GM23338 (cell line): ENCODE data around the gene KIF1A. TPM values are rescaled to one million over a fixed set of nuclear protein-coding genes. Genes with fewer than 3 reads are reported as not detected.

ENCODE experiments used
- ATAC-seq: fragments of 200-7000 bp; cut with Tn5 transposase; 3 replicates; pipeline ENCODE4 v1.9.1; 2020
- DNase-seq: peaks from one replicate; pipeline ENCODE4 v3.0.0-alpha.2; 2015; ENCODE audit warnings: low spot score
- H2AFZ ChIP-seq: fragments of 200-600 bp; sonication (generic); 2 replicates; pipeline ENCODE4 v1.8.0; 2016; ENCODE audit warnings: antibody characterized with exemption, mild to moderate bottlenecking, moderate library complexity
- H3F3A ChIP-seq: fragments of 200-600 bp; sonication (generic); replicated peaks from 2 replicates; pipeline ENCODE4 v1.8.0; 2017; ENCODE audit warnings: antibody characterized with exemption, mixed run types, low read depth
- H3K27ac ChIP-seq: fragments of 200-600 bp; sonication (generic); 2 replicates; pipeline ENCODE4 v1.6.1; 2016; ENCODE audit warnings: low read depth
- H3K27me3 ChIP-seq: fragments of 200-600 bp; sonication (generic); 2 replicates; pipeline ENCODE4 v1.8.0; 2016; ENCODE audit warnings: mild to moderate bottlenecking, mixed run types, moderate library complexity; ENCODE audit not compliant: insufficient read depth
- H3K36me3 ChIP-seq: fragments of 200-600 bp; sonication (generic); 2 replicates; pipeline ENCODE4 v1.8.0; 2016; ENCODE audit warnings: mild to moderate bottlenecking; ENCODE audit not compliant: insufficient read depth
- H3K4me1 ChIP-seq: fragments of 200-600 bp; sonication (generic); 2 replicates; pipeline ENCODE4 v1.8.0; 2016; ENCODE audit warnings: mild to moderate bottlenecking, moderate library complexity; ENCODE audit not compliant: insufficient read depth
- H3K4me2 ChIP-seq: fragments of 200-600 bp; sonication (generic); 2 replicates; pipeline ENCODE4 v1.7.1; 2017; ENCODE audit warnings: mixed run types
- H3K4me3 ChIP-seq: fragments of 200-600 bp; sonication (generic); 2 replicates; pipeline ENCODE4 v1.6.1; 2016; ENCODE audit warnings: mixed run types
- H3K79me2 ChIP-seq: fragments of 200-600 bp; sonication (generic); replicated peaks from 2 replicates; pipeline ENCODE4 v1.8.0; 2017; ENCODE audit warnings: mild to moderate bottlenecking; ENCODE audit not compliant: insufficient read depth
- H3K9me2 ChIP-seq: fragments of 200-600 bp; sonication (generic); 2 replicates; pipeline ENCODE4 v1.8.0; 2017; ENCODE audit not compliant: insufficient read depth
- H4K20me1 ChIP-seq: fragments of 200-600 bp; sonication (generic); replicated peaks from 2 replicates; pipeline ENCODE4 v1.8.0; 2017; ENCODE audit warnings: mild to moderate bottlenecking; ENCODE audit not compliant: insufficient read depth
- H3K27ac Mint-ChIP-seq: 2 replicates; pipeline ENCODE4 v1.8.0; 2020; ENCODE audit warnings: inconsistent platforms, mild to moderate bottlenecking, moderate library complexity, mixed read lengths
- H3K27me3 Mint-ChIP-seq: 3 replicates; pipeline ENCODE4 v1.8.0; 2022; ENCODE audit warnings: low read depth, mild to moderate bottlenecking, moderate library complexity, mixed read lengths, inconsistent platforms; ENCODE audit not compliant: insufficient read depth, poor library complexity
- H3K36me3 Mint-ChIP-seq: 3 replicates; pipeline ENCODE4 v1.8.0; 2021; ENCODE audit warnings: low read depth, mild to moderate bottlenecking, inconsistent platforms, moderate library complexity, mixed read lengths
- H3K4me1 Mint-ChIP-seq: 3 replicates; pipeline ENCODE4 v1.8.0; 2020; ENCODE audit warnings: mild to moderate bottlenecking, inconsistent platforms, mixed read lengths
- H3K4me3 Mint-ChIP-seq: 3 replicates; pipeline ENCODE4 v1.8.0; 2021; ENCODE audit warnings: moderate library complexity, mild to moderate bottlenecking, inconsistent platforms, mixed read lengths
- H3K9me3 Mint-ChIP-seq: 3 replicates; pipeline ENCODE4 v1.8.0; 2020; ENCODE audit warnings: moderate library complexity, mild to moderate bottlenecking, inconsistent platforms, mixed read lengths
- CREB1 ChIP-seq: fragments of 250-450 bp; sonication (Bioruptor Pico); IDR thresholded peaks from 2 replicates; pipeline ENCODE4 v1.5.0; 2020; ENCODE audit warnings: low read depth, mild to moderate bottlenecking, moderate library complexity
- ETS1 ChIP-seq: IDR thresholded peaks from 2 replicates; pipeline ENCODE4 v1.6.1; 2016; ENCODE audit warnings: antibody characterized with exemption
- EZH2 ChIP-seq: fragments of 200-600 bp; sonication (generic); IDR thresholded peaks from one replicate; pipeline ENCODE4 v1.8.0; 2017; ENCODE audit warnings: antibody characterized with exemption, mild to moderate bottlenecking, low read depth; ENCODE audit not compliant: unreplicated experiment
- EZH2phosphoT487 ChIP-seq: fragments of 200-600 bp; sonication (generic); IDR thresholded peaks from one replicate; pipeline ENCODE4 v1.8.1; 2018; ENCODE audit warnings: antibody characterized with exemption; ENCODE audit not compliant: unreplicated experiment
- JUNB ChIP-seq: IDR thresholded peaks from one replicate; pipeline ENCODE4 v1.6.1; 2016; ENCODE audit warnings: antibody characterized with exemption; ENCODE audit not compliant: unreplicated experiment
- NANOG ChIP-seq: IDR thresholded peaks from 2 replicates; pipeline ENCODE4 v1.6.1; 2016; ENCODE audit warnings: antibody characterized with exemption, borderline replicate concordance
- POLR2AphosphoS5 ChIP-seq: IDR thresholded peaks from 2 replicates; pipeline ENCODE4 v1.6.1; 2016; ENCODE audit warnings: antibody characterized with exemption, low read depth
- STAT1 ChIP-seq: IDR thresholded peaks from one replicate; pipeline ENCODE4 v1.6.1; 2016; ENCODE audit warnings: antibody characterized with exemption; ENCODE audit not compliant: unreplicated experiment
- ZNF114 ChIP-seq: fragments of 250-450 bp; sonication (Bioruptor Pico); IDR thresholded peaks from 2 replicates; pipeline ENCODE4 v1.5.0; 2020; ENCODE audit warnings: mild to moderate bottlenecking, moderate library complexity
- ZNF331 ChIP-seq: fragments of 250-450 bp; sonication (Bioruptor Pico); IDR thresholded peaks from 2 replicates; pipeline ENCODE4 v1.5.0; 2020; ENCODE audit warnings: low read depth, mild to moderate bottlenecking, moderate library complexity
- polyA plus RNA-seq: library from polyadenylated mRNA; unstranded; fragments of >200 nt; fragmentation: Nextera tagmentation; extraction: Ambion mirVana; gene quantifications from 2 replicates; pipeline ENCODE4 v1.2.1, GENCODE V29; 2016
- total RNA-seq: library from RNA; depleted of rRNA; stranded (reverse); fragments of >200 nt; shearing (Covaris generic); gene quantifications from 2 replicates; pipeline ENCODE4 v1.2.3, GENCODE V29; 2014
- TF ChIP-seq, protein P1 (sequence below): IDR thresholded peaks from one replicate; pipeline ENCODE4 v1.6.1; 2018; ENCODE audit warnings: antibody characterized with exemption; ENCODE audit not compliant: unreplicated experiment
- TF ChIP-seq, protein P2 (sequence below), 2 experiments: fragments of 200-600 bp in 1 of 2; sonication (generic) in 1 of 2; conservative IDR thresholded peaks; 2 replicates each; pipeline versions ENCODE4 v1.5.1 to v1.6.1; 2016 to 2017; ENCODE audit warnings: antibody characterized with exemption in 2 of 2, low read depth in 2 of 2, mild to moderate bottlenecking in 2 of 2, moderate library complexity in 1 of 2
- TF ChIP-seq, protein P3 (sequence below): fragments of 250-450 bp; sonication (Bioruptor Pico); IDR thresholded peaks from 2 replicates; pipeline ENCODE4 v1.5.0; 2020; ENCODE audit warnings: mild to moderate bottlenecking, moderate library complexity

The KIF1A gene
- total and polyA plus RNA-seq, 2 experiments from 2014 or later = 169 to 214 TPM

DNA sequence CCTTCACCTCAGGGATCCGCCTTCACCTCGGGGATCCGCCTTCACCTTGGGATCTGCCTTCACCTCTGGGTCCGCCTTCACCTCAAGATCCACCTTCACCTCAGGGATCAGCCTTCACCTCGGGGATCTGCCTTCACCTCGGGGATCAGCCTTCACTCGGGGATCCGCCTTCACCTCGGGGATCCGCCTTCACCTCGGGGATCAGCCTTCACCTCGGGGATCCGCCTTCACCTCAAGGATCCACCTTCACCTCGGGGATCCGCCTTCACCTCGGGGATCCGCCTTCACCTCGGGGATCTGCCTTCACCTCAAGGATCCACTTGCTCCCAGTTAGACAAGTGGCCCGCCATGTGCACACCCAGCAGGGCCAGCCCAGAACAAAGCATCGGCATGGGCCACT, 7.3 kb downstream of the KIF1A start:
- Histone ChIP-seq H3K27ac (no peak overlapping the region), H3K4me1 (0 out of 2 replicates have a peak, but pooled peaks cover 2% of the 10 kb centered on the region), H4K20me1 (peaks cover 60% of the 10 kb centered on the region), H3K36me3 (no peaks in the 10 kb centered on the region; the same call in 1 of the 2 replicates), H3K9me2 (no peaks in the 10 kb centered on the region), H3F3A (no peaks in the 10 kb centered on the region), H3K27me3 (no peaks in the 10 kb centered on the region), H2AFZ (no peak overlapping the region), H3K79me2 (peaks cover 98% of the 10 kb centered on the region), H3K4me2 (no peak overlapping the region), H3K4me3 (no peak overlapping the region)
- TF ChIP-seq STAT1 (no peak), ZNF331 (no peak), EZH2phosphoT487 (no peak), CREB1 (CRISPR knock-in tag) (no peak), NANOG (no peak), EZH2 (no peak), ZNF114 (CRISPR knock-in tag) (no peak), JUNB (no peak), POLR2AphosphoS5 (no peak), ETS1 (no peak)
- TF ChIP-seq, protein P1, sequence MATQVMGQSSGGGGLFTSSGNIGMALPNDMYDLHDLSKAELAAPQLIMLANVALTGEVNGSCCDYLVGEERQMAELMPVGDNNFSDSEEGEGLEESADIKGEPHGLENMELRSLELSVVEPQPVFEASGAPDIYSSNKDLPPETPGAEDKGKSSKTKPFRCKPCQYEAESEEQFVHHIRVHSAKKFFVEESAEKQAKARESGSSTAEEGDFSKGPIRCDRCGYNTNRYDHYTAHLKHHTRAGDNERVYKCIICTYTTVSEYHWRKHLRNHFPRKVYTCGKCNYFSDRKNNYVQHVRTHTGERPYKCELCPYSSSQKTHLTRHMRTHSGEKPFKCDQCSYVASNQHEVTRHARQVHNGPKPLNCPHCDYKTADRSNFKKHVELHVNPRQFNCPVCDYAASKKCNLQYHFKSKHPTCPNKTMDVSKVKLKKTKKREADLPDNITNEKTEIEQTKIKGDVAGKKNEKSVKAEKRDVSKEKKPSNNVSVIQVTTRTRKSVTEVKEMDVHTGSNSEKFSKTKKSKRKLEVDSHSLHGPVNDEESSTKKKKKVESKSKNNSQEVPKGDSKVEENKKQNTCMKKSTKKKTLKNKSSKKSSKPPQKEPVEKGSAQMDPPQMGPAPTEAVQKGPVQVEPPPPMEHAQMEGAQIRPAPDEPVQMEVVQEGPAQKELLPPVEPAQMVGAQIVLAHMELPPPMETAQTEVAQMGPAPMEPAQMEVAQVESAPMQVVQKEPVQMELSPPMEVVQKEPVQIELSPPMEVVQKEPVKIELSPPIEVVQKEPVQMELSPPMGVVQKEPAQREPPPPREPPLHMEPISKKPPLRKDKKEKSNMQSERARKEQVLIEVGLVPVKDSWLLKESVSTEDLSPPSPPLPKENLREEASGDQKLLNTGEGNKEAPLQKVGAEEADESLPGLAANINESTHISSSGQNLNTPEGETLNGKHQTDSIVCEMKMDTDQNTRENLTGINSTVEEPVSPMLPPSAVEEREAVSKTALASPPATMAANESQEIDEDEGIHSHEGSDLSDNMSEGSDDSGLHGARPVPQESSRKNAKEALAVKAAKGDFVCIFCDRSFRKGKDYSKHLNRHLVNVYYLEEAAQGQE = no peak
- TF ChIP-seq, protein P2, sequence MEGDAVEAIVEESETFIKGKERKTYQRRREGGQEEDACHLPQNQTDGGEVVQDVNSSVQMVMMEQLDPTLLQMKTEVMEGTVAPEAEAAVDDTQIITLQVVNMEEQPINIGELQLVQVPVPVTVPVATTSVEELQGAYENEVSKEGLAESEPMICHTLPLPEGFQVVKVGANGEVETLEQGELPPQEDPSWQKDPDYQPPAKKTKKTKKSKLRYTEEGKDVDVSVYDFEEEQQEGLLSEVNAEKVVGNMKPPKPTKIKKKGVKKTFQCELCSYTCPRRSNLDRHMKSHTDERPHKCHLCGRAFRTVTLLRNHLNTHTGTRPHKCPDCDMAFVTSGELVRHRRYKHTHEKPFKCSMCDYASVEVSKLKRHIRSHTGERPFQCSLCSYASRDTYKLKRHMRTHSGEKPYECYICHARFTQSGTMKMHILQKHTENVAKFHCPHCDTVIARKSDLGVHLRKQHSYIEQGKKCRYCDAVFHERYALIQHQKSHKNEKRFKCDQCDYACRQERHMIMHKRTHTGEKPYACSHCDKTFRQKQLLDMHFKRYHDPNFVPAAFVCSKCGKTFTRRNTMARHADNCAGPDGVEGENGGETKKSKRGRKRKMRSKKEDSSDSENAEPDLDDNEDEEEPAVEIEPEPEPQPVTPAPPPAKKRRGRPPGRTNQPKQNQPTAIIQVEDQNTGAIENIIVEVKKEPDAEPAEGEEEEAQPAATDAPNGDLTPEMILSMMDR (conservative IDR thresholded peaks at IDR 0.05; ENCODE audit: low read depth in 2 of 2) = no peak
- TF ChIP-seq, protein P3, sequence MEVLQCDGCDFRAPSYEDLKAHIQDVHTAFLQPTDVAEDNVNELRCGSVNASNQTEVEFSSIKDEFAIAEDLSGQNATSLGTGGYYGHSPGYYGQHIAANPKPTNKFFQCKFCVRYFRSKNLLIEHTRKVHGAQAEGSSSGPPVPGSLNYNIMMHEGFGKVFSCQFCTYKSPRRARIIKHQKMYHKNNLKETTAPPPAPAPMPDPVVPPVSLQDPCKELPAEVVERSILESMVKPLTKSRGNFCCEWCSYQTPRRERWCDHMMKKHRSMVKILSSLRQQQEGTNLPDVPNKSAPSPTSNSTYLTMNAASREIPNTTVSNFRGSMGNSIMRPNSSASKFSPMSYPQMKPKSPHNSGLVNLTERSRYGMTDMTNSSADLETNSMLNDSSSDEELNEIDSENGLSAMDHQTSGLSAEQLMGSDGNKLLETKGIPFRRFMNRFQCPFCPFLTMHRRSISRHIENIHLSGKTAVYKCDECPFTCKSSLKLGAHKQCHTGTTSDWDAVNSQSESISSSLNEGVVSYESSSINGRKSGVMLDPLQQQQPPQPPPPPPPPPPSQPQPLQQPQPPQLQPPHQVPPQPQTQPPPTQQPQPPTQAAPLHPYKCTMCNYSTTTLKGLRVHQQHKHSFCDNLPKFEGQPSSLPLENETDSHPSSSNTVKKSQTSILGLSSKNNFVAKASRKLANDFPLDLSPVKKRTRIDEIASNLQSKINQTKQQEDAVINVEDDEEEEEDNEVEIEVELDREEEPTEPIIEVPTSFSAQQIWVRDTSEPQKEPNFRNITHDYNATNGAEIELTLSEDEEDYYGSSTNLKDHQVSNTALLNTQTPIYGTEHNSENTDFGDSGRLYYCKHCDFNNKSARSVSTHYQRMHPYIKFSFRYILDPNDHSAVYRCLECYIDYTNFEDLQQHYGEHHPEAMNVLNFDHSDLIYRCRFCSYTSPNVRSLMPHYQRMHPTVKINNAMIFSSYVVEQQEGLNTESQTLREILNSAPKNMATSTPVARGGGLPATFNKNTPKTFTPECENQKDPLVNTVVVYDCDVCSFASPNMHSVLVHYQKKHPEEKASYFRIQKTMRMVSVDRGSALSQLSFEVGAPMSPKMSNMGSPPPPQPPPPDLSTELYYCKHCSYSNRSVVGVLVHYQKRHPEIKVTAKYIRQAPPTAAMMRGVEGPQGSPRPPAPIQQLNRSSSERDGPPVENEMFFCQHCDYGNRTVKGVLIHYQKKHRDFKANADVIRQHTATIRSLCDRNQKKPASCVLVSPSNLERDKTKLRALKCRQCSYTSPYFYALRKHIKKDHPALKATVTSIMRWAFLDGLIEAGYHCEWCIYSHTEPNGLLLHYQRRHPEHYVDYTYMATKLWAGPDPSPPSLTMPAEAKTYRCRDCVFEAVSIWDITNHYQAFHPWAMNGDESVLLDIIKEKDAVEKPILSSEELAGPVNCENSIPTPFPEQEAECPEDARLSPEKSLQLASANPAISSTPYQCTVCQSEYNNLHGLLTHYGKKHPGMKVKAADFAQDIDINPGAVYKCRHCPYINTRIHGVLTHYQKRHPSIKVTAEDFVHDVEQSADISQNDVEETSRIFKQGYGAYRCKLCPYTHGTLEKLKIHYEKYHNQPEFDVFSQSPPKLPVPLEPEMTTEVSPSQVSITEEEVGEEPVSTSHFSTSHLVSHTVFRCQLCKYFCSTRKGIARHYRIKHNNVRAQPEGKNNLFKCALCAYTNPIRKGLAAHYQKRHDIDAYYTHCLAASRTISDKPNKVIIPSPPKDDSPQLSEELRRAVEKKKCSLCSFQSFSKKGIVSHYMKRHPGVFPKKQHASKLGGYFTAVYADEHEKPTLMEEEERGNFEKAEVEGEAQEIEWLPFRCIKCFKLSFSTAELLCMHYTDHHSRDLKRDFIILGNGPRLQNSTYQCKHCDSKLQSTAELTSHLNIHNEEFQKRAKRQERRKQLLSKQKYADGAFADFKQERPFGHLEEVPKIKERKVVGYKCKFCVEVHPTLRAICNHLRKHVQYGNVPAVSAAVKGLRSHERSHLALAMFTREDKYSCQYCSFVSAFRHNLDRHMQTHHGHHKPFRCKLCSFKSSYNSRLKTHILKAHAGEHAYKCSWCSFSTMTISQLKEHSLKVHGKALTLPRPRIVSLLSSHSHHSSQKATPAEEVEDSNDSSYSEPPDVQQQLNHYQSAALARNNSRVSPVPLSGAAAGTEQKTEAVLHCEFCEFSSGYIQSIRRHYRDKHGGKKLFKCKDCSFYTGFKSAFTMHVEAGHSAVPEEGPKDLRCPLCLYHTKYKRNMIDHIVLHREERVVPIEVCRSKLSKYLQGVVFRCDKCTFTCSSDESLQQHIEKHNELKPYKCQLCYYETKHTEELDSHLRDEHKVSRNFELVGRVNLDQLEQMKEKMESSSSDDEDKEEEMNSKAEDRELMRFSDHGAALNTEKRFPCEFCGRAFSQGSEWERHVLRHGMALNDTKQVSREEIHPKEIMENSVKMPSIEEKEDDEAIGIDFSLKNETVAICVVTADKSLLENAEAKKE = no peak
- H3K4me1 Mint-ChIP-seq = peaks cover 37% of the 10 kb centered on the region
- H3K36me3 Mint-ChIP-seq = peaks cover 79% of the 10 kb centered on the region
- ATAC-seq (no peak), DNase-seq (no peak)
- H3K27ac Mint-ChIP-seq = no peak overlapping the region
- H3K4me3 Mint-ChIP-seq = no peak overlapping the region
- H3K9me3 Mint-ChIP-seq = peaks cover 13% of the 10 kb centered on the region
- peaks cover 24% of the 10 kb centered on the region for H3K27me3 Mint-ChIP-seq
